Cardiac fibroblast (primary cell): Measurements from ENCODE around the gene FXYD3.

Experiments used
- DNase-seq, 2 donors: peaks; one replicate each; pipeline versions ENCODE4 v3.0.0 to v3.0.0-alpha.2; 2010; ENCODE audit warnings: low read depth in 2 of 2
- H3K4me3 ChIP-seq, 2 donors: replicated peaks in 1 of 2; 1 replicate in 1 of 2; 2 replicates in 1 of 2; pipeline ENCODE4 v1.5.1; 2011; ENCODE audit warnings: low read depth in 2 of 2, low read length in 2 of 2, mild to moderate bottlenecking in 2 of 2, moderate library complexity in 1 of 2
- TF ChIP-seq, protein P1 (sequence below): IDR thresholded peaks from one replicate; pipeline ENCODE4 v1.5.1; 2011; ENCODE audit warnings: low read depth, mild to moderate bottlenecking, low read length, inconsistent platforms

The FXYD3 gene

DNA sequence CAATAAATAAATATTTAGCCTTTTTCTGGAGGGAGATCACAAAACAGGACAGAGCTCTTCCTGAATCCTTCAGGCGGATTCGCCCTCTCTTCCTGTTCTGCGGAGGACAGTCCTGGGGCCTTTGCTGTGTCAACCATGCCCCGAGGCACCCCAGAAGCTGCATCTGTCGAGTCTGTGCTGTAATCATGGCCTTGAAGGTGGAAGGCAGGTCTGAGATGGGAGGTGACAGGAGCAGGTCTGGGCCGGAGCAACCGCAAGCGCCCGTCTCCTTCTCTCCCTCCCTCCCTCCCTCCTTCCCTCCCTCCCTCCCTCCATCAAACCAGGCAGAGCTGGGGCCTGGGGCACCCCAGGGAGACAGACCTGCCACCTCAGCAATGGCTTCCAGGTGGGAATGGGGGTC, 4.6 kb upstream of the FXYD3 start:
- DNase-seq: no peak
- H3K4me3 ChIP-seq: no peak overlapping the region
- TF ChIP-seq, protein P1, sequence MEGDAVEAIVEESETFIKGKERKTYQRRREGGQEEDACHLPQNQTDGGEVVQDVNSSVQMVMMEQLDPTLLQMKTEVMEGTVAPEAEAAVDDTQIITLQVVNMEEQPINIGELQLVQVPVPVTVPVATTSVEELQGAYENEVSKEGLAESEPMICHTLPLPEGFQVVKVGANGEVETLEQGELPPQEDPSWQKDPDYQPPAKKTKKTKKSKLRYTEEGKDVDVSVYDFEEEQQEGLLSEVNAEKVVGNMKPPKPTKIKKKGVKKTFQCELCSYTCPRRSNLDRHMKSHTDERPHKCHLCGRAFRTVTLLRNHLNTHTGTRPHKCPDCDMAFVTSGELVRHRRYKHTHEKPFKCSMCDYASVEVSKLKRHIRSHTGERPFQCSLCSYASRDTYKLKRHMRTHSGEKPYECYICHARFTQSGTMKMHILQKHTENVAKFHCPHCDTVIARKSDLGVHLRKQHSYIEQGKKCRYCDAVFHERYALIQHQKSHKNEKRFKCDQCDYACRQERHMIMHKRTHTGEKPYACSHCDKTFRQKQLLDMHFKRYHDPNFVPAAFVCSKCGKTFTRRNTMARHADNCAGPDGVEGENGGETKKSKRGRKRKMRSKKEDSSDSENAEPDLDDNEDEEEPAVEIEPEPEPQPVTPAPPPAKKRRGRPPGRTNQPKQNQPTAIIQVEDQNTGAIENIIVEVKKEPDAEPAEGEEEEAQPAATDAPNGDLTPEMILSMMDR: no peak

DNA sequence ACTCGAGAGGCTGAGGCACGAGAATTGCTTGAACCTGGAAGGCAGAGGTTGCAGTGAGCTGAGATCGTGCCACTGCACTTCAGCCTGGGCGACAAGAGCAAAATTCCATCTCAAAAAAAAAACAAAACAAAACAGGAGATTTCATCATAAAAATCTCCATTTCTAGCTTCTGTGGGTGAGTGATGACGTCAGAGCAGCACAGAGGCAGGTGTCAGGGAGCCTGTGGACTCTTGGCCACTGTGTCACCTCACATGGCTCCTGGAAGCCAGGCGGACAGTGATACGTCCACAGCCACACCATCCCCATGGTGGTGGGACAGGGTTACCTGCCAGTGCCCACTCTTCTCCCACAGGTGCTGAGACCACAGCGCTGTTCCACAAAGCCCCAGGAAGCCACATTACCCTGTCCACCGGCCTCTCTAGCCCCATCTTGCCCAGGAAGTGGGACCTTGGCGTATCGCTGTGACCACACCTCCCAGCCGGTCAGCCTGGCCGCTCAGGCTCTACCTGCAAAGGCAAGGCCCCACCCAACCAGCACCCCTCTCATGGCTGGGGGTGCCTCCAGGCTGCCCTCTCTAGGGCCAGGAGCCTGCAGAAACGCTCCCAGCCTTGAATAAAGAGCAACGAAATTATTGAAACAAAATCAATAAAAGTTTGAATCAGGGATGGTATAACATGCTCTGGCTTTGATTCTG, 2.5 kb upstream of the FXYD3 start:
- no peak overlapping the region for H3K4me3 ChIP-seq
- DNase-seq: no peak
- TF ChIP-seq, protein P1: no peak

DNA sequence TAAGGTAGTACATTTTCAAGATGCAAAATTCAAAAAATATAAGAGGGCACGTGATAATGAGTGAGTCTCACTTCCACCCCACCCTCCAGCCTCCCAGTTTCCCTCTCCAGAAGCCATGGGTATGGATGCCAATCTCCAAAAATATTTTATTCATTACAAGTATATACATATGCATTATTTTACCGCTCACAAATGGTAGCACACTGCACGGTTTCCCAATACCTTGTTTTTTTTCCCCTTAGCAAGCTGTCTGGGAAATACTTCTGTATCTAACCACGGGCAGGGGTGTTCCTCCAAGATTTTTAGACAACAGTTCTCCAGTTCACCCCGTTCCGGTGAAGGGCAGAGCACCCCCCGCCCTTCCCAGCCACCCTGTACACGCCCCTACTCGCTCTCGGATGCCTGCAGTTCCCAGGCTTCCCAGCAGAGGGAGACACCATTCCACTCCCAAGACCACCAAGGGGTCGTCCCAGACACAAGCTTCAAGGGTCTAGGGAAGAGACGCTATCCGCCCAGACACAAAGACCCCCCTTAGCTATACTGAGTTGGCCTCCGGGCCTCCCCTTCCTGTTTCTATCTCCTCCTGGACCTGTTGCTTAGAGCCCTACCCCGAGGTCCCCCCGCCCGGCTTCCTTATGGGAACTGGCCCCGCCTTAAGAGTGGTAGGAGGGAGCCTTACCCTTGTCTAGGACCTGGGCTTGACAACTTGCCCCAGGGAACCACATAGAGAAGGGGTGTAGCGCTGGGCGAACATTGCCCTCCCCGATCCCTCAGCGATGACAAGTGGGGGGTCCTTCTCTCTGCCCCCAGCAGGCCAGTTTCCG, 1.1 kb upstream of the FXYD3 start:
- DNase-seq: peak; percentile 58 to 67
- no peak overlapping the region for H3K4me3 ChIP-seq
- TF ChIP-seq, protein P1: peak; percentile 99

DNA sequence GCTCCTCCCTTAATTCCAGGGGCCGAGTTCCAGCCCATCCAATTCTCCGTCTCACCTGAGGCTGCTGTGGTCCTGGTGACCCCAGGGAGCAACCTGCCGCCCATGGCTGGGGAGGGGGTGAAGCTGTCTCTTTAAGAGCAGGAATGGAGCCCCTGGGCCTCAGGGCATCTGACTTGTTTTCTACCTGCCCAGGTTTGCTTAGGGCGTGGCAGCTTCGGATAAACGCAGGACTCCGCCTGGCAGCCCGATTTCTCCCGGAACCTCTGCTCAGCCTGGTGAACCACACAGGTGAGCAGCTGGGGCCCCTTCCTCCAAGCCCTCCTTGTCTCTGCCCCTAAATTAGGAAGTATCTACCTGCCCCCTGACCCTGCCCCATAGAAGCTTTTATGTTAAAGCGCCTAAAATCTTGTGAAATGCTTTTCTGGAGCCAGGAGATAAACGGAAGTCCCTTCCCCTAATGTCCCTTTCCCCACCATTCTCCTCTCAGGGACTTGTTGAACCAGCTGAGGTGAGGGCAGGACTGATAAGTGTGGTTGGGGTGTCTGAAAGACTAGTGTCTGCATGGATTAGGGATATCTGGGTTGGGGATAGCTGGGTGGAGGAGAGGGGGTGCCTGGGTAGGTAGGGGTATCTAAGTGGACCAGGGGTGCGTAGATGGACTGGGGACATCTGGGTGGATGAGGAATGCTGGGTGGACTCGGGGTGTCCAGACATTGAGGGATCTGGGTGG, 614 bp downstream of the FXYD3 start:
- no peak for DNase-seq
- H3K4me3 ChIP-seq: no peak overlapping the region
- TF ChIP-seq, protein P1: no peak

DNA sequence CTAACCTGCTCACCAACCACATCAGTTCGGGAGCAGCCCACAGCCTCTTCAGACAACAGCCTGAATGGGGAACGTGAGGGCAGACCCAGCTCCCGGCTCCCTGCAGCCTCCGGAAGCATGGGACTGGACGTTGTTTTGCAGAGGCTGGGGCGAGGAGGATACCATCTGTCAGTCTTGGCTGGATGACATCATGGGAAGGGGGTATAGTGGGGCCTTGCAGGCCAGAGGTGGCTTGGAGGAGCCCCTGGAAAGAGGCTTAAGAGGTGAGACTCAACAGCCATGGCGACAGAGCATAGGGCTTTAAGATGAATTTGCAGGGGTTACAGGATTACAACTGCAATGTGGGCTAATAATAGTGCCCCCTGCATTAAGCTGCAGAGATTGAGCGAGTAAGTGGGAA, 1.5 kb downstream of the FXYD3 start:
- TF ChIP-seq, protein P1: no peak
- DNase-seq: no peak
- H3K4me3 ChIP-seq: no peak overlapping the region

DNA sequence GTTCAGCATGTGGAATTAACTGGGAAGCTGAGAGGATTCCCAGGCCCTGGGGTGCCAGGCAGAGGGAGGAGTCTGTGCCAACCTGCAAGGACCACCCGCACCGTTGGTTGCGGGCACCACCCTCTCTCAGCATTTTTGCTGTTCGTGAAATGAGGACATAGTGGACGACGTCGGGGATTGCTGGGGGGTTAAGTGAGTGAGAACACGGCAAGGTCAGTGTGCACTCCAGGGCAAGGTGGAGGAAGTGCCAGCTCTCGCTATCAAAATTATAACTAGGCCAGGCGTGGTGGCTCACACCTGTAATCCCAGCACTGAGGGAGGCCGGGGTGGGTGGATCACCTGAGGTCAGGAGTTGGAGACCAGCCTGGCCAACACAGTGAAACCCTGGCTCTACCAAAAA, 2.2 kb downstream of the FXYD3 start:
- DNase-seq: no peak
- no peak overlapping the region for H3K4me3 ChIP-seq
- TF ChIP-seq, protein P1: no peak
